H9 (cell line): ENCODE data around the gene MX1. TPM values are rescaled to one million over a fixed set of nuclear protein-coding genes. Genes with fewer than 3 reads are reported as not detected.

ENCODE experiments used
- DNase-seq: peaks from one replicate; pipeline ENCODE4 v3.0.0-alpha.2; 2017
- H2AFZ ChIP-seq: one replicate; pipeline ENCODE4 v1.6.1; 2013; ENCODE audit warnings: mild to moderate bottlenecking, low read length, control low read depth, moderate library complexity
- H2AK5ac ChIP-seq: 2 replicates; pipeline ENCODE4 v1.6.1; 2013; ENCODE audit warnings: low read length, control low read depth, mixed read lengths; ENCODE audit not compliant: insufficient read length
- H2BK120ac ChIP-seq: one replicate; pipeline ENCODE4 v1.6.1; 2013; ENCODE audit warnings: low read depth, mild to moderate bottlenecking, low read length, control low read depth, inconsistent platforms; ENCODE audit not compliant: poor library complexity, severe bottlenecking
- H2BK12ac ChIP-seq: 2 replicates; pipeline ENCODE4 v1.6.1; 2013; ENCODE audit warnings: low read length, control low read depth, mixed read lengths, low read depth; ENCODE audit not compliant: insufficient read length
- H2BK15ac ChIP-seq: 2 replicates; pipeline ENCODE4 v1.6.1; 2013; ENCODE audit warnings: low read depth, low read length, control low read depth
- H2BK20ac ChIP-seq: one replicate; pipeline ENCODE4 v1.6.1; 2013; ENCODE audit warnings: low read depth, mild to moderate bottlenecking, low read length, control low read depth, inconsistent platforms; ENCODE audit not compliant: poor library complexity, severe bottlenecking
- H2BK5ac ChIP-seq: 2 replicates; pipeline ENCODE4 v1.6.1; 2013; ENCODE audit warnings: low read length, control low read depth, mixed read lengths; ENCODE audit not compliant: insufficient read length
- H3K14ac ChIP-seq: 2 replicates; pipeline ENCODE4 v1.6.1; 2013; ENCODE audit warnings: low read length, control low read depth; ENCODE audit not compliant: insufficient read depth
- H3K18ac ChIP-seq: 2 replicates; pipeline ENCODE4 v1.6.1; 2013; ENCODE audit warnings: low read depth, mild to moderate bottlenecking, mixed read lengths, low read length, control low read depth; ENCODE audit not compliant: insufficient read length
- H3K23ac ChIP-seq: 2 replicates; pipeline ENCODE4 v1.6.1; 2013; ENCODE audit warnings: low read length, control low read depth, mixed read lengths, low read depth; ENCODE audit not compliant: insufficient read length
- H3K23me2 ChIP-seq: 2 replicates; pipeline ENCODE4 v1.6.1; 2013; ENCODE audit warnings: low read depth, mild to moderate bottlenecking, mixed read lengths, low read length, control low read depth; ENCODE audit not compliant: insufficient read length, poor library complexity, severe bottlenecking
- H3K27ac ChIP-seq: 2 replicates; pipeline ENCODE4 v1.5.1; 2013; ENCODE audit warnings: low read length, control low read depth, mixed read lengths, low read depth; ENCODE audit not compliant: insufficient read length
- H3K27me3 ChIP-seq: 2 replicates; pipeline ENCODE4 v1.6.1; 2013; ENCODE audit warnings: low read length, control low read depth, inconsistent platforms; ENCODE audit not compliant: insufficient read depth
- H3K4ac ChIP-seq: 2 replicates; pipeline ENCODE4 v1.6.1; 2013; ENCODE audit warnings: low read depth, mild to moderate bottlenecking, control low read depth, inconsistent platforms, low read length, moderate library complexity
- H3K4me1 ChIP-seq: 2 replicates; pipeline ENCODE4 v1.6.1; 2013; ENCODE audit warnings: low read length, control low read depth, inconsistent platforms; ENCODE audit not compliant: insufficient read depth
- H3K4me2 ChIP-seq: 2 replicates; pipeline ENCODE4 v1.6.1; 2013; ENCODE audit warnings: low read length, control low read depth, mixed read lengths; ENCODE audit not compliant: insufficient read length, insufficient read depth
- H3K56ac ChIP-seq: 2 replicates; pipeline ENCODE4 v1.6.1; 2013; ENCODE audit warnings: low read depth, mild to moderate bottlenecking, mixed read lengths, low read length, control low read depth; ENCODE audit not compliant: insufficient read length
- H3K79me1 ChIP-seq: 2 replicates; pipeline ENCODE4 v1.6.1; 2013; ENCODE audit warnings: low read depth, mild to moderate bottlenecking, moderate library complexity, low read length, control low read depth, inconsistent platforms; ENCODE audit not compliant: insufficient read depth, poor library complexity, severe bottlenecking
- H3K79me2 ChIP-seq: 2 replicates; pipeline ENCODE4 v1.6.1; 2013; ENCODE audit warnings: low read length, control low read depth, inconsistent platforms; ENCODE audit not compliant: insufficient read depth
- H3K9ac ChIP-seq: 2 replicates; pipeline ENCODE4 v1.6.1; 2013; ENCODE audit warnings: low read length, control low read depth, mixed read lengths; ENCODE audit not compliant: insufficient read length; ENCODE audit errors: extremely low read depth
- H3K9me3 ChIP-seq: one replicate; pipeline ENCODE4 v1.6.1; 2013; ENCODE audit warnings: low read depth, low read length, inconsistent platforms; ENCODE audit not compliant: control insufficient read depth
- H3T11ph ChIP-seq: one replicate; pipeline ENCODE4 v1.6.1; 2013; ENCODE audit warnings: mild to moderate bottlenecking, low read length, control low read depth, inconsistent platforms
- H4K20me1 ChIP-seq: one replicate; pipeline ENCODE4 v1.6.1; 2013; ENCODE audit not compliant: control insufficient read depth, insufficient read length, insufficient read depth
- H4K5ac ChIP-seq: 2 replicates; pipeline ENCODE4 v1.6.1; 2013; ENCODE audit warnings: low read depth, mild to moderate bottlenecking, mixed read lengths, low read length, control low read depth; ENCODE audit not compliant: insufficient read length
- H4K8ac ChIP-seq: replicated peaks from 2 replicates; pipeline ENCODE4 v1.6.1; 2013; ENCODE audit warnings: low read length, control low read depth, mixed read lengths, low read depth; ENCODE audit not compliant: insufficient read length
- H4K91ac ChIP-seq: 2 replicates; pipeline ENCODE4 v1.6.1; 2013; ENCODE audit warnings: low read depth, mild to moderate bottlenecking, moderate library complexity, mixed read lengths, low read length, control low read depth; ENCODE audit not compliant: insufficient read length
- H3K27ac Mint-ChIP-seq, 3 experiments: 2 replicates in 2 of 3; 3 replicates in 1 of 3; pipeline ENCODE4 v1.8.0; 2020 to 2021; ENCODE audit warnings: mixed read lengths in 3 of 3, mild to moderate bottlenecking in 1 of 3, moderate library complexity in 1 of 3
- H3K27me3 Mint-ChIP-seq: 2 replicates; pipeline ENCODE4 v1.8.0; 2021; ENCODE audit warnings: low read depth, mild to moderate bottlenecking, moderate library complexity, mixed read lengths
- H3K36me3 Mint-ChIP-seq, 3 experiments: 2 replicates in 2 of 3; 3 replicates in 1 of 3; pipeline ENCODE4 v1.8.0; 2020 to 2021; ENCODE audit warnings: low read depth in 3 of 3, mixed read lengths in 3 of 3; ENCODE audit not compliant: insufficient read depth in 1 of 3
- H3K4me1 Mint-ChIP-seq, 2 experiments: 2 replicates each; pipeline ENCODE4 v1.8.0; 2020; ENCODE audit warnings: mixed read lengths in 2 of 2
- H3K4me3 Mint-ChIP-seq, 2 experiments: 2 replicates in 1 of 2; 3 replicates in 1 of 2; pipeline ENCODE4 v1.8.0; 2020 to 2021; ENCODE audit warnings: mild to moderate bottlenecking in 2 of 2, mixed read lengths in 2 of 2, moderate library complexity in 1 of 2
- H3K9me3 Mint-ChIP-seq, 2 experiments: 2 replicates in 1 of 2; 3 replicates in 1 of 2; pipeline ENCODE4 v1.8.0; 2020; ENCODE audit warnings: mild to moderate bottlenecking in 2 of 2, mixed read lengths in 2 of 2, moderate library complexity in 1 of 2
- CTCF ChIP-seq: fragments of 200-600 bp; sonication (generic); conservative IDR thresholded peaks from 3 replicates; pipeline ENCODE4 v1.8.0; 2021; ENCODE audit warnings: antibody characterized with exemption, mild to moderate bottlenecking
- WGBS: extraction: QIAGEN DNeasy Blood & Tissue Kit; methylation state at CpG from one replicate; pipeline ENCODE4 v1.1.7; 2013; ENCODE audit warnings: missing lambda C conversion rate, low lambda C conversion rate, mixed read lengths; ENCODE audit not compliant: insufficient read length; ENCODE audit errors: extremely low coverage; 5-methylcytosine and 5-hydroxymethylcytosine counted together
- total RNA-seq: library from RNA; stranded (reverse); gene quantifications from 2 replicates; pipeline ENCODE4 v1.2.1, GENCODE V29; 2021

Gene MX1
- total RNA-seq, 1 experiment from 2014 or later: 6.3 TPM

- Mint-ChIP-seq H3K36me3 (peaks cover 0 to 7% (median 0%) of the 10 kb centered on the region in 3 experiments; a peak in 1 of 7 replicates), H3K27ac (no peak overlapping the region; a peak in 1 of 7 replicates), H3K4me1 (peaks cover 10% of the 10 kb centered on the region in 2 experiments), H3K9me3 (peaks cover 0 to 1% of the 10 kb centered on the region in 2 experiments; a peak in 1 of 5 replicates), H3K4me3 (no peak overlapping the region), H3K27me3 (peaks cover 5% of the 10 kb centered on the region)
- no peaks in the 10 kb centered on the region for H3K23me2 ChIP-seq
- no peak overlapping the region for H2AK5ac ChIP-seq
- H3K4me1 ChIP-seq: no peaks in the 10 kb centered on the region
- no peaks in the 10 kb centered on the region for H3K27me3 ChIP-seq
- H2BK12ac ChIP-seq: no peak overlapping the region
- H4K8ac ChIP-seq: no peak overlapping the region
- no peak overlapping the region for H2AFZ ChIP-seq
- H3K27ac ChIP-seq: no peak overlapping the region
- no peak overlapping the region for H3K9ac ChIP-seq
- no peak overlapping the region; the same call in 1 of the 2 replicates for H3K14ac ChIP-seq
- no peak overlapping the region for H2BK15ac ChIP-seq
- no CpG with 5 or more reads among the region's 6 CpGs for whole genome bisulfite sequencing
- H3K56ac ChIP-seq: no peak overlapping the region
- no peaks in the 10 kb centered on the region for H3K79me2 ChIP-seq
- DNase-seq: peak; percentile 3
- no peak overlapping the region for H3T11ph ChIP-seq
- H4K91ac ChIP-seq: no peak overlapping the region
- no peaks in the 10 kb centered on the region for H4K20me1 ChIP-seq
- no peak overlapping the region for H2BK120ac ChIP-seq
- H3K9me3 ChIP-seq: no peaks in the 10 kb centered on the region
- H3K4ac ChIP-seq: no peak overlapping the region
- H3K18ac ChIP-seq: no peak overlapping the region
- no peak overlapping the region for H3K23ac ChIP-seq
- no peak overlapping the region for H2BK20ac ChIP-seq
- no peaks in the 10 kb centered on the region for H3K79me1 ChIP-seq
- H4K5ac ChIP-seq: no peak overlapping the region
- no peak overlapping the region for H3K4me2 ChIP-seq
- no peak overlapping the region for H2BK5ac ChIP-seq
- no peak for TF ChIP-seq CTCF
Measured at GRCh38 chr21:41406340-41406739, 19.7 kb upstream of the MX1 start.
